MM.1S (cell line): ENCODE data around the gene DDX51.

ENCODE experiments used
- DNase-seq: peaks from one replicate; pipeline ENCODE4 v3.0.0-alpha.2; 2015
- H2AFZ ChIP-seq: fragments of 300-600 bp; sonication (generic); 2 replicates; pipeline ENCODE4 v1.6.0; 2016; ENCODE audit warnings: antibody characterized with exemption, low read length
- H3F3A ChIP-seq: fragments of 300-600 bp; sonication (generic); 2 replicates; pipeline ENCODE4 v1.6.1; 2016; ENCODE audit warnings: mild to moderate bottlenecking, antibody characterized with exemption, low read length, moderate library complexity, mixed read lengths; ENCODE audit not compliant: insufficient read depth
- H3K27ac ChIP-seq: fragments of 300-600 bp; sonication (generic); 2 replicates; pipeline ENCODE4 v1.5.1; 2016; ENCODE audit warnings: mild to moderate bottlenecking, low read length
- H3K27me3 ChIP-seq: fragments of 300-600 bp; sonication (generic); replicated peaks from 2 replicates; pipeline ENCODE4 v1.6.0; 2016; ENCODE audit warnings: low read length; ENCODE audit not compliant: insufficient read depth
- H3K36me3 ChIP-seq: fragments of 300-600 bp; sonication (generic); replicated peaks from 2 replicates; pipeline ENCODE4 v1.6.1; 2016; ENCODE audit warnings: mild to moderate bottlenecking, low read length, mixed read lengths; ENCODE audit not compliant: insufficient read depth
- H3K4me1 ChIP-seq: fragments of 300-600 bp; sonication (generic); 2 replicates; pipeline ENCODE4 v1.6.1; 2016; ENCODE audit warnings: low read length, mixed read lengths
- H3K4me2 ChIP-seq: fragments of 300-600 bp; sonication (generic); 2 replicates; pipeline ENCODE4 v1.6.0; 2016; ENCODE audit warnings: low read depth, low read length
- H3K4me3 ChIP-seq: fragments of 300-600 bp; sonication (generic); 2 replicates; pipeline ENCODE4 v1.5.1; 2016; ENCODE audit warnings: low read length, mixed read lengths
- H3K79me2 ChIP-seq: fragments of 300-600 bp; sonication (generic); 2 replicates; pipeline ENCODE4 v1.6.1; 2016; ENCODE audit warnings: mixed run types, low read length, mixed read lengths
- H3K9ac ChIP-seq: fragments of 300-600 bp; sonication (generic); 2 replicates; pipeline ENCODE4 v1.6.1; 2016; ENCODE audit warnings: low read length, mixed read lengths
- H3K9me2 ChIP-seq: fragments of 300-600 bp; sonication (generic); replicated peaks from 2 replicates; pipeline ENCODE4 v1.6.1; 2016; ENCODE audit warnings: mild to moderate bottlenecking, low read length, mixed read lengths; ENCODE audit not compliant: insufficient read depth
- H3K9me3 ChIP-seq: fragments of 300-600 bp; sonication (generic); replicated peaks from 2 replicates; pipeline ENCODE4 v1.6.1; 2016; ENCODE audit warnings: mild to moderate bottlenecking, low read length, mixed read lengths; ENCODE audit not compliant: insufficient read depth
- H4K20me1 ChIP-seq: fragments of 300-600 bp; sonication (generic); 2 replicates; pipeline ENCODE4 v1.6.1; 2016; ENCODE audit warnings: mild to moderate bottlenecking, low read length, moderate library complexity, mixed read lengths; ENCODE audit not compliant: insufficient read depth
- EZH2 ChIP-seq: fragments of 300-600 bp; sonication (generic); optimal IDR thresholded peaks from 2 replicates; pipeline ENCODE3; 2017; ENCODE audit warnings: low read depth, mild to moderate bottlenecking, antibody characterized with exemption, low read length, mixed read lengths
- EZH2phosphoT487 ChIP-seq: fragments of 300-600 bp; sonication (generic); IDR thresholded peaks from 2 replicates; pipeline ENCODE4 v1.6.1; 2018; ENCODE audit warnings: antibody characterized with exemption, low read length
- TF ChIP-seq, protein P1 (sequence below): fragments of 300-600 bp; sonication (generic); IDR thresholded peaks from 2 replicates; pipeline ENCODE4 v1.5.1; 2016; ENCODE audit warnings: antibody characterized with exemption, low read length, mixed read lengths

DDX51 gene

DNA sequence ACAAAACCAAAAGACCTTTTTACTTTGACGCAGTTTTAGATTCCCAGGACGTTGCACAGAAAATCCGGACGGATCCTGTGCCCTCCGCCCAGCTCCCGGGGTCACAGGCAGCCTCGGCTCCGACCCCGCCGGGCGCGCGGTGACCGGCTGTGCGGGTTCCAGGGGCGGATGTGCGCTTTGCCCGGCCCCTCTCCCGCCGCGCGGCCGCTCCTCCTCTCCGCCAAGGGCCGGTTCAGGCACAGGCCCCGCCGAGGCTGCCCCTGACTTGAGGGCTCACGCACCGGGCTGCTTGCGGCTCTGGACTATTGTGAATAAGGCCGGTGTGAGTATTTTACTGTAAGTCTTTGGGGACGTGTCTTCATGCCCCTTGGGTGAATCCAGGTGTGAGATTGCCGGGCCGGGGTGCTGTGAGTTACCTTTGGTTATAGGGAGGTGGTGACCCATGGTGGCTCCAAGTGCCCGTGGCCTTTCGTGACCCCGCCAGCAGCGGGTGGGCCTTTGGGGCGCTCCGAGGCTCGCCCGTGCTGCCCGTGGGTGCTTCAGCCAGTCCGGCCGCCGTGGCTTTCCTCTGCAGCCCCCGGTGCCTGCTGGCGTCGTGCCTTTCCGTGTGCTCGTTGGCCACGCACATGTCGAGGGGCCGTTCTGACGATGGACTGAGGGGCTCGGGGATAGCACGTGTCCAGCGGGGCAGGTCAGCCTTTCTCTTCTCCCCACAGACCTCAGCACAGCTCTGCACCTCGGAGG, 46.1 kb upstream of the DDX51 start:
- H4K20me1 ChIP-seq: no peaks in the 10 kb centered on the region
- H3K36me3 ChIP-seq: no peaks in the 10 kb centered on the region
- DNase-seq: no peak
- no peaks in the 10 kb centered on the region for H3K79me2 ChIP-seq
- no peaks in the 10 kb centered on the region for H3K9me3 ChIP-seq
- no peaks in the 10 kb centered on the region for H3F3A ChIP-seq
- peaks cover 43% of the 10 kb centered on the region for H3K27me3 ChIP-seq
- no peaks in the 10 kb centered on the region for H3K4me1 ChIP-seq
- no peaks in the 10 kb centered on the region for H3K9me2 ChIP-seq
- H3K4me3 ChIP-seq: no peak overlapping the region
- H2AFZ ChIP-seq: no peak overlapping the region
- no peak overlapping the region for H3K9ac ChIP-seq
- H3K4me2 ChIP-seq: no peak overlapping the region
- TF ChIP-seq EZH2 (no peak), EZH2phosphoT487 (no peak)
- TF ChIP-seq, protein P1, sequence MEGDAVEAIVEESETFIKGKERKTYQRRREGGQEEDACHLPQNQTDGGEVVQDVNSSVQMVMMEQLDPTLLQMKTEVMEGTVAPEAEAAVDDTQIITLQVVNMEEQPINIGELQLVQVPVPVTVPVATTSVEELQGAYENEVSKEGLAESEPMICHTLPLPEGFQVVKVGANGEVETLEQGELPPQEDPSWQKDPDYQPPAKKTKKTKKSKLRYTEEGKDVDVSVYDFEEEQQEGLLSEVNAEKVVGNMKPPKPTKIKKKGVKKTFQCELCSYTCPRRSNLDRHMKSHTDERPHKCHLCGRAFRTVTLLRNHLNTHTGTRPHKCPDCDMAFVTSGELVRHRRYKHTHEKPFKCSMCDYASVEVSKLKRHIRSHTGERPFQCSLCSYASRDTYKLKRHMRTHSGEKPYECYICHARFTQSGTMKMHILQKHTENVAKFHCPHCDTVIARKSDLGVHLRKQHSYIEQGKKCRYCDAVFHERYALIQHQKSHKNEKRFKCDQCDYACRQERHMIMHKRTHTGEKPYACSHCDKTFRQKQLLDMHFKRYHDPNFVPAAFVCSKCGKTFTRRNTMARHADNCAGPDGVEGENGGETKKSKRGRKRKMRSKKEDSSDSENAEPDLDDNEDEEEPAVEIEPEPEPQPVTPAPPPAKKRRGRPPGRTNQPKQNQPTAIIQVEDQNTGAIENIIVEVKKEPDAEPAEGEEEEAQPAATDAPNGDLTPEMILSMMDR: no peak
- no peak overlapping the region for H3K27ac ChIP-seq

DNA sequence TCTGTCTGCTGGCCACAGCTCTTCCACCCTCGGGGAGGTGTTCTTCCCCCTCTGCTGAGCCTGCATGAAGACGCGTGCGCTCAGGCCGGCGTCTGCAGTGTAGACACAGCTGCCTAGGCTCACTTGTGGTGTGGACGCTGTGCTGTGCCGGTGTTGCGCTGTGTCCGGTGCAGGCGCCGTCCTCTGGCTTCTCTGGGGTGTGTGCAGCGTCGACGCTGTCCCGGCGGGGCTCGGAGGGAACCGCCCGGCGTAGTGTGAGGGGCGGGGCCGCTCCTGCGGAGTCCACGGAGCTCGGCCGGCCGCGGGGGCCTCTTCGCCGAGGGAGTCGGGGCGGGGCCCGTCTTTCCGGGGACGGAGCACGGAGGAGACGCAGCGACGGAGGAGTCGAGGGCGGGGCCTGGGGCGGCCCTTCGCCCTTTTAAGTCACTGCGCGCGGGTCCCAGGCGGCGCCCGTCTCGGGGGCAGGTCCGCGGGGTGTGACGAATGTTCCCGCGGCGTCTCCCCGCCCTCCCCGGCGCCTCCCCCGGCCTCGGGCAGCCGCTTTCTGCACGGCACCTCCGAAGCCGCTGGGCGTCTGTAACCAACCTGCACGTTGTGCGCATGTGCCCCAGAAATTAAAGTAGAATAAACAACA, 45.4 kb upstream of the DDX51 start:
- no peak overlapping the region for H3K9ac ChIP-seq
- no peaks in the 10 kb centered on the region for H3K9me2 ChIP-seq
- peaks cover 47% of the 10 kb centered on the region for H3K27me3 ChIP-seq
- H3K4me1 ChIP-seq: no peaks in the 10 kb centered on the region
- DNase-seq: no peak
- H2AFZ ChIP-seq: no peak overlapping the region
- no peak overlapping the region for H3K4me3 ChIP-seq
- H3K27ac ChIP-seq: no peak overlapping the region
- H3K4me2 ChIP-seq: no peak overlapping the region
- no peak for TF ChIP-seq EZH2
- TF ChIP-seq, protein P1: no peak
- no peak for TF ChIP-seq EZH2phosphoT487
- H3K9me3 ChIP-seq: no peaks in the 10 kb centered on the region
- H3K79me2 ChIP-seq: no peaks in the 10 kb centered on the region
- H3F3A ChIP-seq: no peaks in the 10 kb centered on the region
- no peaks in the 10 kb centered on the region for H3K36me3 ChIP-seq
- H4K20me1 ChIP-seq: no peaks in the 10 kb centered on the region

GRCh38 chr12:132188916-132189325, 44.8 kb upstream of the DDX51 start:
- Histone ChIP-seq H3K9me2 (no peaks in the 10 kb centered on the region), H3K4me2 (no peak overlapping the region), H3K36me3 (no peaks in the 10 kb centered on the region), H3K9ac (no peak overlapping the region), H3K4me1 (no peaks in the 10 kb centered on the region), H3F3A (no peaks in the 10 kb centered on the region), H3K9me3 (no peaks in the 10 kb centered on the region), H3K27me3 (peaks cover 52% of the 10 kb centered on the region), H3K27ac (no peak overlapping the region), H3K4me3 (no peak overlapping the region), H2AFZ (no peak overlapping the region), H3K79me2 (no peaks in the 10 kb centered on the region), H4K20me1 (no peaks in the 10 kb centered on the region)
- DNase-seq: no peak
- TF ChIP-seq, protein P1: no peak
- TF ChIP-seq EZH2 (no peak), EZH2phosphoT487 (no peak)
